ENCODE measurements around the gene AOX1.
A peak's percentile ranks its signal among the peaks of the same experiment; 100 is the strongest.

AOX1 gene

DNA sequence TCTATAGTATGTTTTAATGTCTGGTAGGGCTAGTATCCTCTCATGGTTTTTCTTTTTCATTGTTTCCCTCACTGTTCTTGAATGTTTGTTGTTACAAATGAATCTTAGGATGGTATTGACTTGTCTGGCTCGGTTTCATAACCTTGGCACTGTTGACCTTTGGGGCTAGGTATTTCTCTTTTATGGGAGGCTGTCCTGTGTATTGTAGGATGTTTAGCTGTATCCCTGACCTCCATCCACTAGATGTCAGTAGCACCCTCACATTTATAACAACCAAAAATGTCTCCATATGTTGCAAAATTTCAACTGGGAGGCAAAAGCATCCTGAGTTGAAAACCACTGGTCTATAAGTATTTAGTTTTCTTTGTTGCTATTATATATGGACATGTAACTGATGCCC, 7.0 kb upstream of the AOX1 start:
- TF ChIP-seq, protein P1, sequence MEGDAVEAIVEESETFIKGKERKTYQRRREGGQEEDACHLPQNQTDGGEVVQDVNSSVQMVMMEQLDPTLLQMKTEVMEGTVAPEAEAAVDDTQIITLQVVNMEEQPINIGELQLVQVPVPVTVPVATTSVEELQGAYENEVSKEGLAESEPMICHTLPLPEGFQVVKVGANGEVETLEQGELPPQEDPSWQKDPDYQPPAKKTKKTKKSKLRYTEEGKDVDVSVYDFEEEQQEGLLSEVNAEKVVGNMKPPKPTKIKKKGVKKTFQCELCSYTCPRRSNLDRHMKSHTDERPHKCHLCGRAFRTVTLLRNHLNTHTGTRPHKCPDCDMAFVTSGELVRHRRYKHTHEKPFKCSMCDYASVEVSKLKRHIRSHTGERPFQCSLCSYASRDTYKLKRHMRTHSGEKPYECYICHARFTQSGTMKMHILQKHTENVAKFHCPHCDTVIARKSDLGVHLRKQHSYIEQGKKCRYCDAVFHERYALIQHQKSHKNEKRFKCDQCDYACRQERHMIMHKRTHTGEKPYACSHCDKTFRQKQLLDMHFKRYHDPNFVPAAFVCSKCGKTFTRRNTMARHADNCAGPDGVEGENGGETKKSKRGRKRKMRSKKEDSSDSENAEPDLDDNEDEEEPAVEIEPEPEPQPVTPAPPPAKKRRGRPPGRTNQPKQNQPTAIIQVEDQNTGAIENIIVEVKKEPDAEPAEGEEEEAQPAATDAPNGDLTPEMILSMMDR (IDR thresholded peaks at IDR 0.05; ENCODE audit: low read depth, low read length), result peak; percentile 55
- TF ChIP-seq POLR2A (IDR thresholded peaks at IDR 0.05; ENCODE audit: extremely low read depth, insufficient read length) (no peak), MYC (IDR thresholded peaks at IDR 0.05; ENCODE audit: low read depth, low read length) (no peak)
- TF ChIP-seq, protein P2, sequence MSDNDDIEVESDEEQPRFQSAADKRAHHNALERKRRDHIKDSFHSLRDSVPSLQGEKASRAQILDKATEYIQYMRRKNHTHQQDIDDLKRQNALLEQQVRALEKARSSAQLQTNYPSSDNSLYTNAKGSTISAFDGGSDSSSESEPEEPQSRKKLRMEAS (IDR thresholded peaks at IDR 0.05; ENCODE audit: low read depth, low read length), result no peak
- peak; percentile 57 for DNase-seq (ENCODE audit: low read depth)
- no peak overlapping the region for H3K4me3 ChIP-seq (ENCODE audit: low read depth, low read length)

GRCh38 chr2:200584639-200585038, 1.2 kb upstream of the AOX1 start:
- H3K4me3 ChIP-seq (ENCODE audit: low read depth, low read length), result no peak overlapping the region
- TF ChIP-seq POLR2A (IDR thresholded peaks at IDR 0.05; ENCODE audit: extremely low read depth, insufficient read length) (no peak), MYC (IDR thresholded peaks at IDR 0.05; ENCODE audit: low read depth, low read length) (no peak)
- TF ChIP-seq, protein P2 (IDR thresholded peaks at IDR 0.05; ENCODE audit: low read depth, low read length), result no peak
- TF ChIP-seq, protein P1 (IDR thresholded peaks at IDR 0.05; ENCODE audit: low read depth, low read length), result no peak
- no peak for DNase-seq (ENCODE audit: low read depth)

GRCh38 chr2:200585340-200585729, 479 bp upstream of the AOX1 start:
- no peak for DNase-seq (ENCODE audit: low read depth)
- TF ChIP-seq POLR2A (IDR thresholded peaks at IDR 0.05; ENCODE audit: extremely low read depth, insufficient read length), result no peak
- TF ChIP-seq MYC (IDR thresholded peaks at IDR 0.05; ENCODE audit: low read depth, low read length), result no peak
- TF ChIP-seq, protein P2 (IDR thresholded peaks at IDR 0.05; ENCODE audit: low read depth, low read length), result no peak
- TF ChIP-seq, protein P1 (IDR thresholded peaks at IDR 0.05; ENCODE audit: low read depth, low read length), result no peak
- no peak overlapping the region for H3K4me3 ChIP-seq (ENCODE audit: low read depth, low read length)

DNA sequence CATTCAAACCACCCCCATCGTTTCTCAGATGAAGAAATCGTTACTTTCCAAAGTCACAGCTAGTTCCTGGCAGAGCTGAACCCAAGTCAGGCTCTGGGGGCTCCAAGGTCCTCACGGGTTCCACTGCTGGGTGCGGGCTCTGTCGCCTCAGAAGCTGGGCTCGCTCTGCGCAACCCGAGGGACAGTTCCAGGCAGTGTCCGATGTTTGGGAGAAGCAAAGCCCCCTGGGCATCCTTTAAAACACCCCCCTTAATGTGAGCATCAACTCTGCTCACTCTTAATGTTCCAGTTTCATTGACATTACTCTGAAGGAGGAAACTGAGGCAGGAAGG, 796 bp downstream of the AOX1 start:
- DNase-seq (ENCODE audit: low read depth), result no peak
- H3K4me3 ChIP-seq (ENCODE audit: low read depth, low read length), result no peak overlapping the region
- TF ChIP-seq, protein P2 (IDR thresholded peaks at IDR 0.05; ENCODE audit: low read depth, low read length), result no peak

DNA sequence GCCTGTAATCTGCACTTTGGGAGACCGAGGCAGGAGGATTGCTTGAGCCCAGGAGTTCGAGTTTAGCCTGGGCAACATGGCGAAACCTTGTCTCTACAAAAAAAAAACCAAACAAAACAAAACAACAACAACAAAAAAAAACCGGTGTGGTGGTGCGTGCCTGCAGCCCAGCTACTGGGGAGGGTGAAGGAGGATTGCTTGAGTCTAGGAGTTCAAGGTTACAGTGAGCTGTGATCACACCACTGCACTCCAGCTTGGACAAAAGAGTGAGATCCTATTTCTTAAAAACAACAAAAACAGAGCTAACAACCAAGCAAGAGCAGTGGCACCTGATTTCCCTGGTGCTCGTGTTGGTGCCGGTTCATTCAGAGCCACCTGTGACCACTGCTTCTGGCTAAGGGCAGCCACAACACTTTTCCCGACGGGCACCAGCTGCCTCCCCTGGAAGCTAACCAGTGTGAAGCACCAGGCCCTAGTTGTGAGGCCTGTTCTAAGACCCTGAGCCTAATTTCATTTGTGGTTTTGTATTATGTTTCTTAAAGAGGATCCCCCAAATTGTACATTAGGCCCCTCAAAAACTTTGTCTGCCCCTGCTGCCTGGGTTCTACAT, 1.3 kb downstream of the AOX1 start:
- H3K4me3 ChIP-seq (ENCODE audit: low read depth, low read length), result no peak overlapping the region
- no peak for DNase-seq (ENCODE audit: low read depth)
- TF ChIP-seq, protein P2 (IDR thresholded peaks at IDR 0.05; ENCODE audit: low read depth, low read length), result no peak
- TF ChIP-seq, protein P1 (IDR thresholded peaks at IDR 0.05; ENCODE audit: low read depth, low read length), result no peak
- TF ChIP-seq POLR2A (IDR thresholded peaks at IDR 0.05; ENCODE audit: extremely low read depth, insufficient read length) (no peak), MYC (IDR thresholded peaks at IDR 0.05; ENCODE audit: low read depth, low read length) (no peak)

GRCh38 chr2:200588076-200588678, 2.4 kb downstream of the AOX1 start:
- DNase-seq (ENCODE audit: low read depth), result no peak
- TF ChIP-seq, protein P1 (IDR thresholded peaks at IDR 0.05; ENCODE audit: low read depth, low read length), result no peak
- no peak for TF ChIP-seq MYC (IDR thresholded peaks at IDR 0.05; ENCODE audit: low read depth, low read length)
- TF ChIP-seq POLR2A (IDR thresholded peaks at IDR 0.05; ENCODE audit: extremely low read depth, insufficient read length), result no peak
- TF ChIP-seq, protein P2 (IDR thresholded peaks at IDR 0.05; ENCODE audit: low read depth, low read length), result no peak
- no peak overlapping the region for H3K4me3 ChIP-seq (ENCODE audit: low read depth, low read length)
